ENCODE results near the gene RNF223. TPM values are rescaled to one million over a fixed set of nuclear protein-coding genes. Genes with fewer than 3 reads are reported as not detected.

Gene RNF223
- total and polyA plus RNA-seq, 4 donors, result 0.54 to 2.4 (median 1.4) TPM

- DNase-seq, result no peak
- no peak for ATAC-seq (ENCODE audit: insufficient read depth, low FRiP score)
- Histone ChIP-seq H3K36me3 (ENCODE audit: control insufficient read depth in 4 of 4, insufficient read depth in 4 of 4, low read length in 4 of 4) (no peaks in the 10 kb centered on the region), H3K4me1 (ENCODE audit: control insufficient read depth in 5 of 5, insufficient read depth in 5 of 5, low read length in 5 of 5) (peaks cover 0 to 15% (median 9%) of the 10 kb centered on the region in 5 donors), H3K9ac (ENCODE audit: insufficient read depth in 1 of 2, low read length in 2 of 2) (no peak overlapping the region), H3K9me3 (ENCODE audit: control insufficient read depth in 4 of 4, insufficient read depth in 3 of 4, low read length in 3 of 4) (peaks cover 0 to 2% (median 0%) of the 10 kb centered on the region in 4 donors), H3K27me3 (ENCODE audit: control insufficient read depth in 3 of 3, insufficient read depth in 3 of 3, low read length in 2 of 3) (peaks cover 3 to 6% (median 3%) of the 10 kb centered on the region in 3 donors), H3K4me3 (no peak overlapping the region), H3K27ac (ENCODE audit: low read depth in 1 of 2, low read length in 1 of 2) (no peak overlapping the region)
- TF ChIP-seq, protein P1, sequence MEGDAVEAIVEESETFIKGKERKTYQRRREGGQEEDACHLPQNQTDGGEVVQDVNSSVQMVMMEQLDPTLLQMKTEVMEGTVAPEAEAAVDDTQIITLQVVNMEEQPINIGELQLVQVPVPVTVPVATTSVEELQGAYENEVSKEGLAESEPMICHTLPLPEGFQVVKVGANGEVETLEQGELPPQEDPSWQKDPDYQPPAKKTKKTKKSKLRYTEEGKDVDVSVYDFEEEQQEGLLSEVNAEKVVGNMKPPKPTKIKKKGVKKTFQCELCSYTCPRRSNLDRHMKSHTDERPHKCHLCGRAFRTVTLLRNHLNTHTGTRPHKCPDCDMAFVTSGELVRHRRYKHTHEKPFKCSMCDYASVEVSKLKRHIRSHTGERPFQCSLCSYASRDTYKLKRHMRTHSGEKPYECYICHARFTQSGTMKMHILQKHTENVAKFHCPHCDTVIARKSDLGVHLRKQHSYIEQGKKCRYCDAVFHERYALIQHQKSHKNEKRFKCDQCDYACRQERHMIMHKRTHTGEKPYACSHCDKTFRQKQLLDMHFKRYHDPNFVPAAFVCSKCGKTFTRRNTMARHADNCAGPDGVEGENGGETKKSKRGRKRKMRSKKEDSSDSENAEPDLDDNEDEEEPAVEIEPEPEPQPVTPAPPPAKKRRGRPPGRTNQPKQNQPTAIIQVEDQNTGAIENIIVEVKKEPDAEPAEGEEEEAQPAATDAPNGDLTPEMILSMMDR (IDR thresholded peaks at IDR 0.05; ENCODE audit: control extremely low read depth, extremely low read depth), result no peak
- WGBS, 2 donors, result 62 to 68% methylated on average over 16 to 21 of the region's 21 CpGs
These were observed 1.2 kb upstream of the RNF223 start for GRCh38 chr1:1075148-1075935.

DNA sequence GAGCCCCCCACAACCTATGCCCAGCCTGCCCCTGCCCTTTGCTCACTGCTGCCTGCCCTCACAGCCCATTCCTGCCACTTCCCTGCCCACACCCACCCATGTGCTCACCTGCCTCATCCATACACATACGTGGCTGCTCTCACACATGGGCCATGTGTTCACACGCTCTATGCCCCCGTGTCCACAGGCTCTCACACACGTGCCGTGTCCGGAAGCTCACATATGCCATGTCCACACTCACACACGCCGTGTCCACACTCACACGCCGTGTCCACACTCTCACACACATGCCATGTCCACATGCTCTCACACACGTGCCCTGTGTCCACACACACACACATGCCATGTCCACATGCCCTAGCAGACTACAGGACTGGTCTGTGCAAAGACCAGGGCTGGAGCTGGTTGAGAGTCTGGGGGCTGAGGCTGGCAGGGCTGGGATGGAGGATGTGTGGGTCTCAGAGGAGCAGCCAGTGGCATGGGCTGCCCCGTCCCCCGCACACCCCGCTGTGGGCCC is 583 bp upstream of the RNF223 start:
- H3K27ac ChIP-seq (ENCODE audit: low read depth in 1 of 2, low read length in 1 of 2), result no peak overlapping the region
- H3K4me1 ChIP-seq (ENCODE audit: control insufficient read depth in 5 of 5, insufficient read depth in 5 of 5, low read length in 5 of 5), result peaks cover 0 to 9% (median 3%) of the 10 kb centered on the region in 5 donors
- H3K27me3 ChIP-seq (ENCODE audit: control insufficient read depth in 3 of 3, insufficient read depth in 3 of 3, low read length in 2 of 3), result peaks cover 3 to 6% (median 3%) of the 10 kb centered on the region in 3 donors
- no peak overlapping the region for H3K9ac ChIP-seq (ENCODE audit: insufficient read depth in 1 of 2, low read length in 2 of 2)
- H3K36me3 ChIP-seq (ENCODE audit: control insufficient read depth in 4 of 4, insufficient read depth in 4 of 4, low read length in 4 of 4), result no peaks in the 10 kb centered on the region
- TF ChIP-seq, protein P1 (IDR thresholded peaks at IDR 0.05; ENCODE audit: control extremely low read depth, extremely low read depth), result no peak
- ATAC-seq (ENCODE audit: insufficient read depth, low FRiP score) (no peak), DNase-seq (no peak)
- H3K4me3 ChIP-seq, result no peak overlapping the region
- WGBS, 2 donors, result 78 to 91% methylated on average over 13 to 14 of the region's 14 CpGs
- peaks cover 0 to 2% (median 0%) of the 10 kb centered on the region in 4 donors for H3K9me3 ChIP-seq (ENCODE audit: control insufficient read depth in 4 of 4, insufficient read depth in 3 of 4, low read length in 3 of 4)

GRCh38 chr1:1072849-1073742 is 1.0 kb downstream of the RNF223 start:
- no peak overlapping the region for H3K9ac ChIP-seq (ENCODE audit: insufficient read depth in 1 of 2, low read length in 2 of 2)
- TF ChIP-seq, protein P1 (IDR thresholded peaks at IDR 0.05; ENCODE audit: control extremely low read depth, extremely low read depth), result no peak
- H3K4me1 ChIP-seq (ENCODE audit: control insufficient read depth in 5 of 5, insufficient read depth in 5 of 5, low read length in 5 of 5), result peaks cover 0 to 10% (median 0%) of the 10 kb centered on the region in 5 donors
- no peak for DNase-seq
- H3K27me3 ChIP-seq (ENCODE audit: control insufficient read depth in 3 of 3, insufficient read depth in 3 of 3, low read length in 2 of 3), result peaks cover under 1 to 7% (median 6%) of the 10 kb centered on the region in 3 donors
- peak overlapping the region in 1 of 2 donors; percentile 55 for H3K27ac ChIP-seq (ENCODE audit: low read depth in 1 of 2, low read length in 1 of 2)
- ATAC-seq (ENCODE audit: insufficient read depth, low FRiP score), result no peak
- WGBS, 2 donors, result 73 to 88% methylated on average over 26 to 28 of the region's 28 CpGs
- no peaks in the 10 kb centered on the region for H3K36me3 ChIP-seq (ENCODE audit: control insufficient read depth in 4 of 4, insufficient read depth in 4 of 4, low read length in 4 of 4)
- peaks cover 0 to 2% (median 0%) of the 10 kb centered on the region in 4 donors for H3K9me3 ChIP-seq (ENCODE audit: control insufficient read depth in 4 of 4, insufficient read depth in 3 of 4, low read length in 3 of 4)
- no peak overlapping the region for H3K4me3 ChIP-seq
